Stimulated activated naive CD4-positive, alpha-beta T cell treated with Interleukin-2 at 50 U/mL for 16 hours (primary cell): Measurements from ENCODE around the gene EDEM2.
"Not testable (repeated sequence)": the region's sequence is repeated elsewhere in the genome, so short reads cannot be mapped to it uniquely, and the experiment has no call there.

Experiments
- DNase-seq: peaks from one replicate; lab custom pipeline; 2025; lab: John Stamatoyannopoulos, UW

EDEM2 gene

GRCh38 chr20:35171438-35171752, 24.3 kb upstream of the EDEM2 start:
- DNase-seq, result no peak

- DNase-seq, result not testable (repeated sequence)
These were observed 21.7 kb upstream of the EDEM2 start for GRCh38 chr20:35168701-35169409.

GRCh38 chr20:35167787-35168186, 20.7 kb upstream of the EDEM2 start:
- DNase-seq, result no peak

- DNase-seq, result no peak
These were observed 19.2 kb upstream of the EDEM2 start for GRCh38 chr20:35166242-35166830.

- DNase-seq, result no peak
These were observed 18.4 kb upstream of the EDEM2 start for GRCh38 chr20:35165221-35166185.

- DNase-seq, result not testable (repeated sequence)
These were observed 17.4 kb upstream of the EDEM2 start for GRCh38 chr20:35164531-35164930.

GRCh38 chr20:35160341-35160740, 13.2 kb upstream of the EDEM2 start:
- DNase-seq, result not testable (repeated sequence)

- DNase-seq, result no peak
These were observed 9.8 kb upstream of the EDEM2 start for GRCh38 chr20:35156978-35157377.

- no peak for DNase-seq
These were observed 8.8 kb upstream of the EDEM2 start for GRCh38 chr20:35155936-35156335.

- DNase-seq, result no peak
These were observed 4.6 kb upstream of the EDEM2 start for GRCh38 chr20:35151736-35152135.

GRCh38 chr20:35150846-35151579, 3.9 kb upstream of the EDEM2 start:
- no peak for DNase-seq

GRCh38 chr20:35147575-35148071, 487 bp upstream of the EDEM2 start:
- DNase-seq, result not testable (repeated sequence)

- no peak for DNase-seq
These were observed 727 bp downstream of the EDEM2 start for GRCh38 chr20:35146299-35146919.

- no peak for DNase-seq
These were observed 2.0 kb downstream of the EDEM2 start for GRCh38 chr20:35145141-35145564.

GRCh38 chr20:35144694-35145093, 2.4 kb downstream of the EDEM2 start:
- DNase-seq, result no peak

- no peak for DNase-seq
These were observed 11.1 kb downstream of the EDEM2 start for GRCh38 chr20:35135867-35136586.

GRCh38 chr20:35134880-35135279, 12.3 kb downstream of the EDEM2 start:
- no peak for DNase-seq

- DNase-seq, result no peak
These were observed 12.7 kb downstream of the EDEM2 start for GRCh38 chr20:35134472-35134871.

- no peak for DNase-seq
These were observed 13.4 kb downstream of the EDEM2 start for GRCh38 chr20:35133735-35134134.

GRCh38 chr20:35133031-35133430, 14.1 kb downstream of the EDEM2 start:
- no peak for DNase-seq

GRCh38 chr20:35131934-35132333, 15.2 kb downstream of the EDEM2 start:
- no peak for DNase-seq
